GM23338 (cell line): Measurements from ENCODE around the gene XRCC6.

Experiments
- CREB1 ChIP-seq: fragments of 250-450 bp; sonication (Bioruptor Pico); IDR thresholded peaks from 2 replicates; pipeline ENCODE4 v1.5.0; 2020; ENCODE audit warnings: low read depth, mild to moderate bottlenecking, moderate library complexity
- EZH2 ChIP-seq: fragments of 200-600 bp; sonication (generic); IDR thresholded peaks from one replicate; pipeline ENCODE4 v1.8.0; 2017; ENCODE audit warnings: antibody characterized with exemption, mild to moderate bottlenecking, low read depth; ENCODE audit not compliant: unreplicated experiment
- POLR2AphosphoS5 ChIP-seq: IDR thresholded peaks from 2 replicates; pipeline ENCODE4 v1.6.1; 2016; ENCODE audit warnings: antibody characterized with exemption, low read depth
- STAT1 ChIP-seq: IDR thresholded peaks from one replicate; pipeline ENCODE4 v1.6.1; 2016; ENCODE audit warnings: antibody characterized with exemption; ENCODE audit not compliant: unreplicated experiment
- ZNF331 ChIP-seq: fragments of 250-450 bp; sonication (Bioruptor Pico); IDR thresholded peaks from 2 replicates; pipeline ENCODE4 v1.5.0; 2020; ENCODE audit warnings: low read depth, mild to moderate bottlenecking, moderate library complexity
- TF ChIP-seq, protein P1 (sequence below): IDR thresholded peaks from one replicate; pipeline ENCODE4 v1.6.1; 2018; ENCODE audit warnings: antibody characterized with exemption; ENCODE audit not compliant: unreplicated experiment
- TF ChIP-seq, protein P2 (sequence below), 2 experiments: fragments of 200-600 bp in 1 of 2; sonication (generic) in 1 of 2; conservative IDR thresholded peaks; 2 replicates each; pipeline versions ENCODE4 v1.5.1 to v1.6.1; 2016 to 2017; ENCODE audit warnings: antibody characterized with exemption in 2 of 2, low read depth in 2 of 2, mild to moderate bottlenecking in 2 of 2, moderate library complexity in 1 of 2

DNA sequence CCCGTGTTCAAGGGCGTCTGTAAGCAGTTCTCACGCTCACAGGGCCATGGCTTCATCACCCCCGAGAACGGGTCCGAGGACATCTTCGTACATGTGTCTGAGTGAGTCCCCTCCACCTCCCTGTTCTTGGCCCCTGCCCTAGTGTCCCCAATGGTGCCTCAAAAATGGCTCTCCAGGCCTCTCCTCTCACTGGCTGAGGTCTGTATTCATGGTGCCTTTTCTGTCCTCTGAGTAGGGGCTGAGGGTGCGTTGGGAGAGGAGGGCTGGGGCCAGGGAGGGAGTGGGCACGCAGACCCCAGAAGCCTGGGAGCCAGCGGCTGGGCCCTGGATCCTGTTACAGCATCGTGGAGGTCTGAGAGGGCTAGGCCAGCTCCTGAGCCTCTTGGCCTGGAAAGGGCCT, 47.4 kb upstream of the XRCC6 start:
- TF ChIP-seq, protein P1, sequence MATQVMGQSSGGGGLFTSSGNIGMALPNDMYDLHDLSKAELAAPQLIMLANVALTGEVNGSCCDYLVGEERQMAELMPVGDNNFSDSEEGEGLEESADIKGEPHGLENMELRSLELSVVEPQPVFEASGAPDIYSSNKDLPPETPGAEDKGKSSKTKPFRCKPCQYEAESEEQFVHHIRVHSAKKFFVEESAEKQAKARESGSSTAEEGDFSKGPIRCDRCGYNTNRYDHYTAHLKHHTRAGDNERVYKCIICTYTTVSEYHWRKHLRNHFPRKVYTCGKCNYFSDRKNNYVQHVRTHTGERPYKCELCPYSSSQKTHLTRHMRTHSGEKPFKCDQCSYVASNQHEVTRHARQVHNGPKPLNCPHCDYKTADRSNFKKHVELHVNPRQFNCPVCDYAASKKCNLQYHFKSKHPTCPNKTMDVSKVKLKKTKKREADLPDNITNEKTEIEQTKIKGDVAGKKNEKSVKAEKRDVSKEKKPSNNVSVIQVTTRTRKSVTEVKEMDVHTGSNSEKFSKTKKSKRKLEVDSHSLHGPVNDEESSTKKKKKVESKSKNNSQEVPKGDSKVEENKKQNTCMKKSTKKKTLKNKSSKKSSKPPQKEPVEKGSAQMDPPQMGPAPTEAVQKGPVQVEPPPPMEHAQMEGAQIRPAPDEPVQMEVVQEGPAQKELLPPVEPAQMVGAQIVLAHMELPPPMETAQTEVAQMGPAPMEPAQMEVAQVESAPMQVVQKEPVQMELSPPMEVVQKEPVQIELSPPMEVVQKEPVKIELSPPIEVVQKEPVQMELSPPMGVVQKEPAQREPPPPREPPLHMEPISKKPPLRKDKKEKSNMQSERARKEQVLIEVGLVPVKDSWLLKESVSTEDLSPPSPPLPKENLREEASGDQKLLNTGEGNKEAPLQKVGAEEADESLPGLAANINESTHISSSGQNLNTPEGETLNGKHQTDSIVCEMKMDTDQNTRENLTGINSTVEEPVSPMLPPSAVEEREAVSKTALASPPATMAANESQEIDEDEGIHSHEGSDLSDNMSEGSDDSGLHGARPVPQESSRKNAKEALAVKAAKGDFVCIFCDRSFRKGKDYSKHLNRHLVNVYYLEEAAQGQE, result no peak
- TF ChIP-seq CREB1 (CRISPR knock-in tag), result no peak
- TF ChIP-seq, protein P2, sequence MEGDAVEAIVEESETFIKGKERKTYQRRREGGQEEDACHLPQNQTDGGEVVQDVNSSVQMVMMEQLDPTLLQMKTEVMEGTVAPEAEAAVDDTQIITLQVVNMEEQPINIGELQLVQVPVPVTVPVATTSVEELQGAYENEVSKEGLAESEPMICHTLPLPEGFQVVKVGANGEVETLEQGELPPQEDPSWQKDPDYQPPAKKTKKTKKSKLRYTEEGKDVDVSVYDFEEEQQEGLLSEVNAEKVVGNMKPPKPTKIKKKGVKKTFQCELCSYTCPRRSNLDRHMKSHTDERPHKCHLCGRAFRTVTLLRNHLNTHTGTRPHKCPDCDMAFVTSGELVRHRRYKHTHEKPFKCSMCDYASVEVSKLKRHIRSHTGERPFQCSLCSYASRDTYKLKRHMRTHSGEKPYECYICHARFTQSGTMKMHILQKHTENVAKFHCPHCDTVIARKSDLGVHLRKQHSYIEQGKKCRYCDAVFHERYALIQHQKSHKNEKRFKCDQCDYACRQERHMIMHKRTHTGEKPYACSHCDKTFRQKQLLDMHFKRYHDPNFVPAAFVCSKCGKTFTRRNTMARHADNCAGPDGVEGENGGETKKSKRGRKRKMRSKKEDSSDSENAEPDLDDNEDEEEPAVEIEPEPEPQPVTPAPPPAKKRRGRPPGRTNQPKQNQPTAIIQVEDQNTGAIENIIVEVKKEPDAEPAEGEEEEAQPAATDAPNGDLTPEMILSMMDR (conservative IDR thresholded peaks at IDR 0.05; ENCODE audit: low read depth in 2 of 2), result no peak
- no peak for TF ChIP-seq POLR2AphosphoS5
- no peak for TF ChIP-seq ZNF331
- no peak for TF ChIP-seq EZH2
- TF ChIP-seq STAT1, result no peak
